Fibroblast of villous mesenchyme (primary cell): ENCODE results near the gene CTSH. TPM values are rescaled to one million over a fixed set of nuclear protein-coding genes. Genes with fewer than 3 reads are reported as not detected.
"Not testable (repeated sequence)": the region's sequence is repeated elsewhere in the genome, so short reads cannot be mapped to it uniquely, and the experiment has no call there.

Source experiments
- DNase-seq: peaks from one replicate; pipeline ENCODE4 v3.0.0-alpha.2; 2010; ENCODE audit warnings: low read depth
- H3K4me3 ChIP-seq: 2 replicates; pipeline ENCODE4 v1.5.1; 2011; ENCODE audit warnings: low read depth, mild to moderate bottlenecking, low read length
- CTCF ChIP-seq: IDR thresholded peaks from 2 replicates; pipeline ENCODE4 v1.5.1; 2012; ENCODE audit warnings: low read depth, mild to moderate bottlenecking, low read length; ENCODE audit not compliant: insufficient read depth
- total RNA-seq: library from RNA; depleted of rRNA; stranded (reverse); fragments of >200 nt; gene quantifications from 2 replicates; pipeline ENCODE4 v1.2.3, GENCODE V29; 2012

CTSH gene
- total RNA-seq, 1 donor, result 15.1 TPM

GRCh38 chr15:78881681-78882080 lies 63.2 kb downstream of the CTSH start:
- no peak overlapping the region for H3K4me3 ChIP-seq
- no peak for DNase-seq
- no peak for TF ChIP-seq CTCF

GRCh38 chr15:78880813-78881212 lies 64.0 kb downstream of the CTSH start:
- peak; percentile 49 for DNase-seq
- no peak for TF ChIP-seq CTCF
- H3K4me3 ChIP-seq, result no peak overlapping the region

GRCh38 chr15:78880242-78880533 lies 64.7 kb downstream of the CTSH start:
- TF ChIP-seq CTCF, result no peak
- H3K4me3 ChIP-seq, result no peak overlapping the region
- peak; percentile 60 for DNase-seq

GRCh38 chr15:78879517-78880241 lies 65.2 kb downstream of the CTSH start:
- no peak for TF ChIP-seq CTCF
- peak; percentile 87 for DNase-seq
- H3K4me3 ChIP-seq, result no peak overlapping the region

GRCh38 chr15:78878356-78878755 lies 66.5 kb downstream of the CTSH start:
- no peak for TF ChIP-seq CTCF
- peak; percentile 54 for DNase-seq
- H3K4me3 ChIP-seq, result peak overlapping the region; percentile 93

GRCh38 chr15:78876954-78877353 lies 67.9 kb downstream of the CTSH start:
- not testable (repeated sequence) for DNase-seq
- peak overlapping the region; percentile 93 for H3K4me3 ChIP-seq

- TF ChIP-seq CTCF, result no peak
- H3K4me3 ChIP-seq, result peak overlapping the region; percentile 93
- no peak for DNase-seq
Observed at GRCh38 chr15:78875107-78875914, 69.5 kb downstream of the CTSH start.
